ENCODE data around the gene TBC1D2. TPM values are rescaled to one million over a fixed set of nuclear protein-coding genes. Genes with fewer than 3 reads are reported as not detected.

The TBC1D2 gene
- total RNA-seq, 2 donors from 2014 or later: 3.3 to 4.7 TPM

- Histone ChIP-seq H3K4me3 (no peak overlapping the region), H3K9me3 (no peaks in the 10 kb centered on the region), H3K27me3 (no peaks in the 10 kb centered on the region), H3K36me3 (replicated peaks in 1 of 2; ENCODE audit: insufficient read depth in 1 of 2, low read depth in 2 of 2) (no peaks in the 10 kb centered on the region), H3K4me1 (no peaks in the 10 kb centered on the region), H3K27ac (no peak overlapping the region)
- intact Hi-C loops (cut with DNase I): no loop called here
- ATAC-seq (no peak), DNase-seq (no peak)
- TF ChIP-seq POLR2A (IDR thresholded peaks at IDR 0.05) (no peak), CTCF (IDR thresholded peaks at IDR 0.05) (no peak)
- 88 to 94% methylated on average over 8 to 11 of the region's 11 CpGs for WGBS, 2 donors
These were observed 35.6 kb downstream of the TBC1D2 start for GRCh38 chr9:98219794-98220370.

- DNase-seq (no peak), ATAC-seq (no peak)
- 78 to 80% methylated on average over 7 of the region's 7 CpGs for WGBS, 2 donors
- Histone ChIP-seq H3K4me1 (no peaks in the 10 kb centered on the region), H3K27me3 (no peaks in the 10 kb centered on the region), H3K36me3 (replicated peaks in 1 of 2; ENCODE audit: insufficient read depth in 1 of 2, low read depth in 2 of 2) (no peaks in the 10 kb centered on the region), H3K27ac (no peak overlapping the region), H3K4me3 (no peak overlapping the region), H3K9me3 (no peaks in the 10 kb centered on the region)
- no peak for TF ChIP-seq POLR2A (IDR thresholded peaks at IDR 0.05)
- no peak for TF ChIP-seq CTCF (IDR thresholded peaks at IDR 0.05)
- intact Hi-C loops (cut with DNase I): no loop called here
These were observed 36.1 kb downstream of the TBC1D2 start for GRCh38 chr9:98219364-98219716.

GRCh38 chr9:98218562-98219363, 36.7 kb downstream of the TBC1D2 start:
- no peaks in the 10 kb centered on the region for H3K9me3 ChIP-seq
- no peak overlapping the region for H3K4me3 ChIP-seq
- intact Hi-C loops (cut with DNase I): no loop called here
- 87 to 91% methylated on average over 11 of the region's 11 CpGs for WGBS, 2 donors
- DNase-seq (no peak), ATAC-seq (no peak)
- no peaks in the 10 kb centered on the region for H3K4me1 ChIP-seq
- no peaks in the 10 kb centered on the region for H3K36me3 ChIP-seq (replicated peaks in 1 of 2; ENCODE audit: insufficient read depth in 1 of 2, low read depth in 2 of 2)
- H3K27ac ChIP-seq: no peak overlapping the region
- TF ChIP-seq CTCF (IDR thresholded peaks at IDR 0.05) (no peak), POLR2A (IDR thresholded peaks at IDR 0.05) (no peak)
- H3K27me3 ChIP-seq: no peaks in the 10 kb centered on the region

- intact Hi-C loops (cut with DNase I): no loop called here
- DNase-seq (no peak), ATAC-seq (no peak)
- Histone ChIP-seq H3K9me3 (no peaks in the 10 kb centered on the region), H3K27me3 (no peaks in the 10 kb centered on the region), H3K4me3 (no peak overlapping the region), H3K27ac (no peak overlapping the region), H3K4me1 (no peaks in the 10 kb centered on the region), H3K36me3 (replicated peaks in 1 of 2; ENCODE audit: insufficient read depth in 1 of 2, low read depth in 2 of 2) (no peaks in the 10 kb centered on the region)
- TF ChIP-seq POLR2A (IDR thresholded peaks at IDR 0.05) (no peak), CTCF (IDR thresholded peaks at IDR 0.05) (no peak)
- WGBS, 2 donors: 73 to 96% methylated on average over 2 of the region's 2 CpGs
These were observed 38.2 kb downstream of the TBC1D2 start for GRCh38 chr9:98217255-98217654.

- Histone ChIP-seq H3K9me3 (no peaks in the 10 kb centered on the region), H3K4me3 (no peak overlapping the region), H3K4me1 (no peaks in the 10 kb centered on the region), H3K36me3 (replicated peaks in 1 of 2; ENCODE audit: insufficient read depth in 1 of 2, low read depth in 2 of 2) (no peaks in the 10 kb centered on the region), H3K27ac (no peak overlapping the region), H3K27me3 (no peaks in the 10 kb centered on the region)
- intact Hi-C loops (cut with DNase I): no loop called here
- no peak for DNase-seq
- no peak for ATAC-seq
- TF ChIP-seq CTCF (IDR thresholded peaks at IDR 0.05): no peak
- TF ChIP-seq POLR2A (IDR thresholded peaks at IDR 0.05): no peak
- WGBS, 2 donors: 92 to 100% methylated on average over 3 of the region's 3 CpGs
These were observed 39.1 kb downstream of the TBC1D2 start for GRCh38 chr9:98216391-98216790.

Measured in body of pancreas (tissue), 4 donors.